BE2C (cell line): Measurements from ENCODE around the gene CAP1.
A peak's percentile ranks its signal among the peaks of the same experiment; 100 is the strongest.
"Not testable (repeated sequence)": the region's sequence is repeated elsewhere in the genome, so short reads cannot be mapped to it uniquely, and the experiment has no call there.

ENCODE experiments used
- DNase-seq: peaks from one replicate; pipeline ENCODE4 v3.0.0-alpha.2; 2020
- H3K27me3 ChIP-seq: fragments of 250-450 bp; sonication (Bioruptor Pico); 2 replicates; pipeline ENCODE4 v1.5.1; 2020; ENCODE audit warnings: mild to moderate bottlenecking
- H3K36me3 ChIP-seq: fragments of 250-450 bp; sonication (Bioruptor Pico); 2 replicates; pipeline ENCODE4 v1.5.1; 2020; ENCODE audit warnings: mild to moderate bottlenecking
- H3K4me1 ChIP-seq: fragments of 250-450 bp; sonication (Bioruptor Pico); 2 replicates; pipeline ENCODE4 v1.5.1; 2020
- H3K4me3 ChIP-seq: 2 replicates; pipeline ENCODE4 v1.5.1; 2011; ENCODE audit warnings: low read depth, low read length
- H3K9me3 ChIP-seq: fragments of 250-450 bp; sonication (Bioruptor Pico); 2 replicates; pipeline ENCODE4 v1.5.1; 2020
- CTCF ChIP-seq: IDR thresholded peaks from 2 replicates; pipeline ENCODE4 v1.5.1; 2012; ENCODE audit warnings: mild to moderate bottlenecking, low read depth, low read length

The CAP1 gene

GRCh38 chr1:40003156-40004093 is 37.1 kb upstream of the CAP1 start:
- DNase-seq: no peak
- Histone ChIP-seq H3K27me3 (no peaks in the 10 kb centered on the region), H3K4me1 (no peaks in the 10 kb centered on the region), H3K36me3 (no peaks in the 10 kb centered on the region), H3K4me3 (no peak overlapping the region), H3K9me3 (no peaks in the 10 kb centered on the region)
- TF ChIP-seq CTCF: no peak

GRCh38 chr1:40004857-40005256 is 35.7 kb upstream of the CAP1 start:
- Histone ChIP-seq H3K4me1 (no peaks in the 10 kb centered on the region), H3K9me3 (no peaks in the 10 kb centered on the region), H3K36me3 (no peaks in the 10 kb centered on the region), H3K4me3 (no peak overlapping the region), H3K27me3 (no peaks in the 10 kb centered on the region)
- DNase-seq: peak; percentile 11
- no peak for TF ChIP-seq CTCF

- H3K4me1 ChIP-seq: not testable (repeated sequence)
Observed at GRCh38 chr1:40007481-40008034, 33.0 kb upstream of the CAP1 start.

DNA sequence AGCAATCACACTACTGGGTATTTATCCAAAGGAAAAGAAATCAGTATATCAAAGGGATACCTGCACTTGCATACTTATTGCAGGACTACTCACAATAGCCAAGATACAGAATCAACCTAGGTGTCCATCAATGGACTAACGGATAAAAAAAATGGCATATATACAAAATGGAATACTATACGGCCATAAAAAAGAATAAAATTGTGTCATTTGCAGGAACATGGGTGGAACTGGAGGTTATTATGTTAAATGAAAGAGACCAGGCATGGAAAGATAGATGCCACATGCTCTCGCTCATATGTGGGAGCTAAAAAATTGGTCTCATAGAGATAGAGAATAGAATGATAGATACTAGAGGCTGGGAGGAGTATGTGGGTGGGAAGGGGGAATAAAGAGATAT is 29.3 kb upstream of the CAP1 start:
- H3K4me1 ChIP-seq: no peaks in the 10 kb centered on the region
- no peaks in the 10 kb centered on the region for H3K9me3 ChIP-seq
- no peaks in the 10 kb centered on the region for H3K36me3 ChIP-seq
- H3K4me3 ChIP-seq: no peak overlapping the region
- DNase-seq: no peak
- no peaks in the 10 kb centered on the region for H3K27me3 ChIP-seq
- no peak for TF ChIP-seq CTCF

More at GRCh38 chr1:40007481-40008034, 33.0 kb upstream of the CAP1 start:
- not testable (repeated sequence) for H3K27me3 ChIP-seq, H3K9me3 ChIP-seq, DNase-seq, H3K36me3 ChIP-seq, H3K4me3 ChIP-seq

- H3K4me1 ChIP-seq: no peaks in the 10 kb centered on the region
- no peaks in the 10 kb centered on the region for H3K9me3 ChIP-seq
- no peak overlapping the region for H3K4me3 ChIP-seq
- no peaks in the 10 kb centered on the region for H3K36me3 ChIP-seq
- no peak for TF ChIP-seq CTCF
- no peaks in the 10 kb centered on the region for H3K27me3 ChIP-seq
- no peak for DNase-seq
Observed at GRCh38 chr1:40014253-40014706, 26.2 kb upstream of the CAP1 start.

- Histone ChIP-seq H3K9me3 (no peaks in the 10 kb centered on the region), H3K27me3 (no peaks in the 10 kb centered on the region), H3K4me3 (no peak overlapping the region), H3K36me3 (no peaks in the 10 kb centered on the region), H3K4me1 (no peaks in the 10 kb centered on the region)
- DNase-seq: no peak
- TF ChIP-seq CTCF: no peak
Observed at GRCh38 chr1:40014812-40015594, 25.5 kb upstream of the CAP1 start.
